Neuronal stem cell (in vitro differentiated cells): ENCODE results near the gene NSUN2. TPM values are rescaled to one million over a fixed set of nuclear protein-coding genes. Genes with fewer than 3 reads are reported as not detected.
A peak's percentile ranks its signal among the peaks of the same experiment; 100 is the strongest.

Source experiments
- DNase-seq: peaks from one replicate; pipeline ENCODE4 v3.0.0-alpha.2; 2013; ENCODE audit warnings: low spot score
- H2AFZ ChIP-seq: one replicate; pipeline ENCODE4 v1.6.1; 2013; ENCODE audit warnings: mild to moderate bottlenecking, low read length, inconsistent platforms
- H2AK5ac ChIP-seq: 2 replicates; pipeline ENCODE4 v1.6.1; 2013; ENCODE audit warnings: low read depth, mild to moderate bottlenecking, inconsistent platforms, low read length, moderate library complexity, mixed read lengths
- H2BK120ac ChIP-seq: 2 replicates; pipeline ENCODE4 v1.6.1; 2013; ENCODE audit warnings: low read depth, mild to moderate bottlenecking, inconsistent platforms, low read length, moderate library complexity, mixed read lengths
- H2BK12ac ChIP-seq: one replicate; pipeline ENCODE4 v1.6.1; 2013; ENCODE audit warnings: low read length, inconsistent platforms
- H2BK15ac ChIP-seq: 2 replicates; pipeline ENCODE4 v1.6.1; 2013; ENCODE audit warnings: mild to moderate bottlenecking, low read length, inconsistent platforms, mixed read lengths
- H2BK5ac ChIP-seq: one replicate; pipeline ENCODE4 v1.6.1; 2013; ENCODE audit warnings: inconsistent platforms, mild to moderate bottlenecking, low read length, moderate library complexity
- H3K14ac ChIP-seq: one replicate; pipeline ENCODE4 v1.6.1; 2013; ENCODE audit warnings: low read length, inconsistent platforms
- H3K18ac ChIP-seq: 2 replicates; pipeline ENCODE4 v1.6.1; 2013; ENCODE audit warnings: low read length, inconsistent platforms
- H3K23ac ChIP-seq: 2 replicates; pipeline ENCODE4 v1.6.1; 2013; ENCODE audit warnings: low read depth, mild to moderate bottlenecking, mixed read lengths, low read length, inconsistent platforms; ENCODE audit not compliant: poor library complexity
- H3K27ac ChIP-seq: replicated peaks from 3 replicates; pipeline ENCODE4 v1.5.1; 2013; ENCODE audit warnings: low read length, inconsistent platforms
- H3K27me3 ChIP-seq, 3 experiments: 2 replicates each; pipeline ENCODE4 v1.6.1; 2013; ENCODE audit warnings: low read length in 3 of 3, mild to moderate bottlenecking in 2 of 3, inconsistent platforms in 1 of 3, low read depth in 1 of 3, mixed read lengths in 1 of 3, moderate library complexity in 1 of 3; ENCODE audit not compliant: control insufficient read depth in 3 of 3, insufficient read depth in 3 of 3
- H3K36me3 ChIP-seq, 2 donors: replicated peaks in 1 of 2; 2 replicates each; pipeline ENCODE4 v1.6.1; 2013; ENCODE audit warnings: low read length in 2 of 2; ENCODE audit not compliant: control insufficient read depth in 2 of 2, insufficient read depth in 2 of 2
- H3K4ac ChIP-seq: 2 replicates; pipeline ENCODE4 v1.6.1; 2013; ENCODE audit warnings: inconsistent platforms, mild to moderate bottlenecking, low read length, moderate library complexity
- H3K4me1 ChIP-seq, 2 donors: 1 replicate in 1 of 2; 2 replicates in 1 of 2; pipeline ENCODE4 v1.6.1; 2013; ENCODE audit warnings: low read length in 2 of 2, low read depth in 1 of 2; ENCODE audit not compliant: control insufficient read depth in 2 of 2, insufficient read depth in 1 of 2
- H3K4me2 ChIP-seq: one replicate; pipeline ENCODE4 v1.6.1; 2013; ENCODE audit warnings: mild to moderate bottlenecking, low read length, inconsistent platforms; ENCODE audit not compliant: insufficient read depth, poor library complexity, severe bottlenecking
- H3K4me3 ChIP-seq, 2 donors: 2 replicates each; pipeline ENCODE4 v1.5.1; 2013; ENCODE audit warnings: low read length in 2 of 2, mild to moderate bottlenecking in 2 of 2, inconsistent platforms in 1 of 2, moderate library complexity in 1 of 2
- H3K79me1 ChIP-seq: one replicate; pipeline ENCODE4 v1.6.1; 2013; ENCODE audit warnings: low read depth, mild to moderate bottlenecking, inconsistent platforms, low read length, moderate library complexity
- H3K9ac ChIP-seq: one replicate; pipeline ENCODE4 v1.6.1; 2013; ENCODE audit warnings: mild to moderate bottlenecking, low read depth, low read length, inconsistent platforms; ENCODE audit not compliant: poor library complexity
- H3K9me3 ChIP-seq, 2 donors: replicated peaks in 1 of 2; 2 replicates each; pipeline versions ENCODE3 to v1.6.1; 2013; ENCODE audit warnings: low read length in 2 of 2, mild to moderate bottlenecking in 2 of 2, inconsistent platforms in 1 of 2, low read depth in 1 of 2, mixed read lengths in 1 of 2, moderate library complexity in 1 of 2; ENCODE audit not compliant: control insufficient read depth in 2 of 2, insufficient read depth in 1 of 2
- H4K8ac ChIP-seq: one replicate; pipeline ENCODE4 v1.6.1; 2013; ENCODE audit warnings: low read depth, mild to moderate bottlenecking, inconsistent platforms, low read length, moderate library complexity
- H4K91ac ChIP-seq: one replicate; pipeline ENCODE4 v1.6.1; 2013; ENCODE audit warnings: low read length, low read depth, mild to moderate bottlenecking, inconsistent platforms; ENCODE audit not compliant: poor library complexity
- WGBS, 2 donors: extraction: QIAGEN DNeasy Blood & Tissue Kit; methylation state at CpG; one replicate each; pipeline ENCODE4 v1.1.7; 2013; ENCODE audit warnings: missing lambda C conversion rate in 2 of 2, mixed read lengths in 1 of 2; ENCODE audit not compliant: insufficient read length in 2 of 2, insufficient replicate concordance in 1 of 2; ENCODE audit errors: extremely low coverage in 2 of 2; 5-methylcytosine and 5-hydroxymethylcytosine counted together
- polyA plus RNA-seq, 2 experiments: library from polyadenylated mRNA; stranded (reverse); fragments of 200-250 nt; gene quantifications; one replicate each; pipeline ENCODE4 v1.2.3, GENCODE V29; 2013

NSUN2 gene
- 21.5 TPM for polyA plus RNA-seq (2013, experiment 1 of 2)
- polyA plus RNA-seq (2013, experiment 2 of 2), result 21.4 TPM

GRCh38 chr5:6632888-6633468 is at the start of gene NSUN2, which contains the start of gene SRD5A1:
Gene NSUN2 (minus strand): TSS chr5:6633044. CDS start chr5:6632979, 65 bp downstream.
Gene SRD5A1 (plus strand): TSS chr5:6633440. CDS start chr5:6633577, 137 bp downstream.
- Histone ChIP-seq H3K18ac (peak within 1 kb of the TSS; percentile 96), H3K4ac (no peak within 1 kb of the TSS), H3K36me3 (peaks cover 10 to 38% of the 10 kb centered on the region in 2 donors), H2BK5ac (peak within 1 kb of the TSS; percentile 91), H2BK12ac (no peak within 1 kb of the TSS), H4K91ac (no peak within 1 kb of the TSS), H3K4me2 (peak within 1 kb of the TSS; percentile 87), H3K79me1 (peaks cover 13% of the 10 kb centered on the region), H3K4me1 (peaks cover 4 to 15% of the 10 kb centered on the region in 2 donors), H4K8ac (no peak within 1 kb of the TSS), H3K27ac (no peak within 1 kb of the TSS), H2BK15ac (no peak within 1 kb of the TSS), H3K27me3 (no peaks in the 10 kb centered on the region), H3K4me3 (peak within 1 kb of the TSS; percentile 90 to 99), H2BK120ac (peak within 1 kb of the TSS; percentile 77), H2AK5ac (no peak within 1 kb of the TSS), H3K23ac (peak within 1 kb of the TSS; percentile 94), H2AFZ (peak within 1 kb of the TSS; percentile 98), H3K9ac (peak within 1 kb of the TSS; percentile 96), H3K9me3 (no peaks in the 10 kb centered on the region), H3K14ac (peak within 1 kb of the TSS; percentile 83)
- no CpG with 5 or more reads among the region's 66 CpGs for WGBS, 2 donors
- peak; percentile 85 for DNase-seq

- Histone ChIP-seq H3K36me3 (no peaks in the 10 kb centered on the region), H3K4me1 (peaks cover 0 to 3% of the 10 kb centered on the region in 2 donors), H3K14ac (no peak overlapping the region), H2AFZ (no peak overlapping the region), H3K23ac (no peak overlapping the region), H3K9me3 (peaks cover 0 to 2% of the 10 kb centered on the region in 2 donors), H2BK120ac (no peak overlapping the region), H3K4ac (no peak overlapping the region), H3K27ac (no peak overlapping the region), H2BK5ac (no peak overlapping the region), H3K9ac (no peak overlapping the region), H2AK5ac (no peak overlapping the region), H3K27me3 (peaks cover 0 to 7% (median 0%) of the 10 kb centered on the region in 3 experiments), H3K18ac (no peak overlapping the region), H3K79me1 (no peaks in the 10 kb centered on the region), H2BK12ac (no peak overlapping the region), H3K4me3 (no peak overlapping the region), H3K4me2 (no peak overlapping the region), H4K91ac (no peak overlapping the region), H2BK15ac (no peak overlapping the region), H4K8ac (no peak overlapping the region)
- no CpG with 5 or more reads among the region's 11 CpGs for WGBS, 2 donors
- DNase-seq, result no peak
Observed at GRCh38 chr5:6682239-6682638, 49.4 kb upstream of the NSUN2 start.

- Histone ChIP-seq H3K23ac (no peak overlapping the region), H3K18ac (no peak overlapping the region), H2AFZ (no peak overlapping the region), H3K9ac (no peak overlapping the region), H3K4me1 (peaks cover 0 to 3% of the 10 kb centered on the region in 2 donors), H3K4me2 (no peak overlapping the region), H2BK12ac (no peak overlapping the region), H3K9me3 (peaks cover 0 to 2% of the 10 kb centered on the region in 2 donors), H2BK120ac (no peak overlapping the region), H4K8ac (no peak overlapping the region), H3K27me3 (peaks cover 0 to 7% (median 0%) of the 10 kb centered on the region in 3 experiments), H2AK5ac (no peak overlapping the region), H4K91ac (no peak overlapping the region), H3K27ac (no peak overlapping the region), H3K14ac (peak overlapping the region; percentile 14), H3K4ac (no peak overlapping the region), H2BK15ac (no peak overlapping the region), H3K4me3 (peak overlapping the region in 1 of 2 donors; percentile 59), H3K36me3 (no peaks in the 10 kb centered on the region), H3K79me1 (no peaks in the 10 kb centered on the region), H2BK5ac (no peak overlapping the region)
- no peak for DNase-seq
- WGBS, 2 donors, result no CpG with 5 or more reads among the region's 2 CpGs
Observed at GRCh38 chr5:6681682-6682081, 48.8 kb upstream of the NSUN2 start.

GRCh38 chr5:6680922-6681321 is 48.1 kb upstream of the NSUN2 start:
- no CpG with 5 or more reads among the region's 6 CpGs for WGBS, 2 donors
- H3K9ac ChIP-seq, result no peak overlapping the region
- no peak overlapping the region for H2AFZ ChIP-seq
- H3K36me3 ChIP-seq, result no peaks in the 10 kb centered on the region
- H2BK12ac ChIP-seq, result no peak overlapping the region
- H2BK15ac ChIP-seq, result no peak overlapping the region
- H2BK120ac ChIP-seq, result no peak overlapping the region
- H3K4ac ChIP-seq, result no peak overlapping the region
- H3K79me1 ChIP-seq, result no peaks in the 10 kb centered on the region
- no peak overlapping the region for H3K27ac ChIP-seq
- peaks cover 0 to 7% (median 0%) of the 10 kb centered on the region in 3 experiments for H3K27me3 ChIP-seq
- H4K8ac ChIP-seq, result no peak overlapping the region
- peaks cover 0 to 4% of the 10 kb centered on the region in 2 donors for H3K9me3 ChIP-seq
- H3K23ac ChIP-seq, result no peak overlapping the region
- H3K14ac ChIP-seq, result no peak overlapping the region
- no peak overlapping the region for H2BK5ac ChIP-seq
- DNase-seq, result no peak
- no peak overlapping the region for H3K18ac ChIP-seq
- no peak overlapping the region for H3K4me2 ChIP-seq
- no peak overlapping the region for H2AK5ac ChIP-seq
- no peaks in the 10 kb centered on the region for H3K4me1 ChIP-seq
- H3K4me3 ChIP-seq, result no peak overlapping the region
- H4K91ac ChIP-seq, result no peak overlapping the region
